ENCODE results near the gene TICAM1. TPM values are rescaled to one million over a fixed set of nuclear protein-coding genes. Genes with fewer than 3 reads are reported as not detected.
"Not testable (repeated sequence)": the region's sequence is repeated elsewhere in the genome, so short reads cannot be mapped to it uniquely, and the experiment has no call there.

The TICAM1 gene
- polyA plus RNA-seq, 3 donors: 5.9 to 16.3 (median 9.6) TPM

- no peak overlapping the region for H3K27ac ChIP-seq (ENCODE audit: low read depth, low read length)
- WGBS, 3 donors: 96 to 97% (median 96%) methylated on average over 23 of the region's 23 CpGs
Measured at GRCh38 chr19:4847190-4847973, 15.9 kb upstream of the TICAM1 start.

- 80 to 86% (median 82%) methylated on average over 5 to 9 of the region's 9 CpGs for WGBS, 3 donors
- not testable (repeated sequence) for H3K27ac ChIP-seq (ENCODE audit: low read depth, low read length)
Measured at GRCh38 chr19:4845975-4846374, 14.5 kb upstream of the TICAM1 start.

GRCh38 chr19:4844348-4845179 is 13.1 kb upstream of the TICAM1 start:
- WGBS, 3 donors: 65 to 81% (median 77%) methylated on average over 10 of the region's 10 CpGs
- H3K27ac ChIP-seq (ENCODE audit: low read depth, low read length): no peak overlapping the region

GRCh38 chr19:4843647-4843965 is 12.1 kb upstream of the TICAM1 start:
- WGBS, 3 donors: 94 to 97% (median 96%) methylated on average over 6 of the region's 6 CpGs
- no peak overlapping the region for H3K27ac ChIP-seq (ENCODE audit: low read depth, low read length)

GRCh38 chr19:4839192-4839591 is 7.7 kb upstream of the TICAM1 start:
- 94 to 97% (median 96%) methylated on average over 17 of the region's 17 CpGs for WGBS, 3 donors
- H3K27ac ChIP-seq (ENCODE audit: low read depth, low read length): no peak overlapping the region

- no peak overlapping the region for H3K27ac ChIP-seq (ENCODE audit: low read depth, low read length)
- 81 to 90% (median 86%) methylated on average over 5 of the region's 5 CpGs for WGBS, 3 donors
Measured at GRCh38 chr19:4832776-4833175, 1.3 kb upstream of the TICAM1 start.

- not testable (repeated sequence) for H3K27ac ChIP-seq (ENCODE audit: low read depth, low read length)
- 25 to 31% (median 26%) methylated on average over 9 of the region's 9 CpGs for WGBS, 3 donors
Measured at GRCh38 chr19:4831979-4832340, 448 bp upstream of the TICAM1 start.

GRCh38 chr19:4830768-4831265 is 695 bp downstream of the TICAM1 start:
- 56 to 62% (median 60%) methylated on average over 6 of the region's 6 CpGs for WGBS, 3 donors
- H3K27ac ChIP-seq (ENCODE audit: low read depth, low read length): peak overlapping the region; percentile 85

GRCh38 chr19:4830332-4830731 is 1.2 kb downstream of the TICAM1 start:
- WGBS, 3 donors: 82 to 91% (median 89%) methylated on average over 6 of the region's 6 CpGs
- no peak overlapping the region for H3K27ac ChIP-seq (ENCODE audit: low read depth, low read length)

- WGBS, 3 donors: 36 to 62% (median 58%) methylated on average over 16 of the region's 16 CpGs
- H3K27ac ChIP-seq (ENCODE audit: low read depth, low read length): no peak overlapping the region
Measured at GRCh38 chr19:4829001-4829712, 2.4 kb downstream of the TICAM1 start.

- H3K27ac ChIP-seq (ENCODE audit: low read depth, low read length): no peak overlapping the region
- WGBS, 3 donors: 79 to 92% (median 85%) methylated on average over 6 of the region's 6 CpGs
Measured at GRCh38 chr19:4823577-4823976, 7.9 kb downstream of the TICAM1 start.

GRCh38 chr19:4822354-4822753 is 9.2 kb downstream of the TICAM1 start:
- not testable (repeated sequence) for H3K27ac ChIP-seq (ENCODE audit: low read depth, low read length)
- WGBS, 3 donors: 94 to 97% (median 95%) methylated on average over 7 of the region's 7 CpGs

- H3K27ac ChIP-seq (ENCODE audit: low read depth, low read length): no peak overlapping the region
- 72 to 95% (median 89%) methylated on average over 4 of the region's 4 CpGs for WGBS, 3 donors
Measured at GRCh38 chr19:4821265-4821664, 10.2 kb downstream of the TICAM1 start.

GRCh38 chr19:4817467-4818277 is 13.8 kb downstream of the TICAM1 start:
- no peak overlapping the region for H3K27ac ChIP-seq (ENCODE audit: low read depth, low read length)

GRCh38 chr19:4816950-4817278 is 14.6 kb downstream of the TICAM1 start:
- WGBS, 3 donors: 92 to 97% (median 96%) methylated on average over 16 of the region's 16 CpGs
- no peak overlapping the region for H3K27ac ChIP-seq (ENCODE audit: low read depth, low read length)

More at GRCh38 chr19:4817467-4818277, 13.8 kb downstream of the TICAM1 start:
- WGBS, 3 donors: 83 to 95% (median 90%) methylated on average over 27 to 32 of the region's 32 CpGs

- WGBS, 3 donors: 89 to 95% (median 93%) methylated on average over 34 to 35 of the region's 35 CpGs
- no peak overlapping the region for H3K27ac ChIP-seq (ENCODE audit: low read depth, low read length)
Measured at GRCh38 chr19:4816202-4816949, 15.1 kb downstream of the TICAM1 start.

GRCh38 chr19:4815426-4816201 is 15.9 kb downstream of the TICAM1 start:
- no peak overlapping the region for H3K27ac ChIP-seq (ENCODE audit: low read depth, low read length)
- 25 to 30% (median 27%) methylated on average over 28 of the region's 28 CpGs for WGBS, 3 donors
